Right cardiac atrium (tissue), 5 donors: ENCODE results near the gene WDR18. TPM values are rescaled to one million over a fixed set of nuclear protein-coding genes. Genes with fewer than 3 reads are reported as not detected.
A peak's percentile ranks its signal among the peaks of the same experiment; 100 is the strongest.

ENCODE experiments used
- ATAC-seq, 2 donors: fragments of 200-7000 bp; cut with Tn5 transposase; one replicate each; pipeline versions ENCODE4 v1.8.0 to v1.9.1; 2020; ENCODE audit warnings: moderate library complexity in 2 of 2, mild to moderate bottlenecking in 1 of 2
- DNase-seq, 3 donors: peaks; one replicate each; pipeline ENCODE4 v3.0.0-alpha.2; 2020
- H3K27ac ChIP-seq: one replicate; pipeline ENCODE4 v1.5.1; 2013; ENCODE audit warnings: mild to moderate bottlenecking, low read length, control low read depth, moderate library complexity
- H3K27me3 ChIP-seq: one replicate; pipeline ENCODE4 v1.6.1; 2013; ENCODE audit not compliant: control insufficient read depth, insufficient read depth
- H3K4me1 ChIP-seq: one replicate; pipeline ENCODE4 v1.6.1; 2013; ENCODE audit warnings: low read length; ENCODE audit not compliant: control insufficient read depth, insufficient read depth
- H3K4me3 ChIP-seq: one replicate; pipeline ENCODE4 v1.5.1; 2013; ENCODE audit warnings: low read length, control low read depth
- H3K9me3 ChIP-seq: one replicate; pipeline ENCODE4 v1.6.1; 2013; ENCODE audit warnings: low read length; ENCODE audit not compliant: control insufficient read depth
- WGBS: extraction: QIAGEN DNeasy Blood & Tissue Kit; methylation state at CpG from one replicate; pipeline ENCODE4 v1.1.7; 2013; 5-methylcytosine and 5-hydroxymethylcytosine counted together
- intact Hi-C, 4 donors: fragments of 100-400 bp; cut with DNase I; formaldehyde crosslinking; loops; one replicate each; pipeline versions ENCODE4 v1.11.0 to v1.14.0; 2022 to 2023
- polyA plus RNA-seq: library from polyadenylated mRNA; stranded (reverse); fragments of 200-250 nt; gene quantifications from one replicate; pipeline ENCODE4 v1.2.3, GENCODE V29; 2013
- total RNA-seq, 4 donors: library from RNA; stranded (reverse); fragmentation: NEBNext Ultra II Directional; extraction: Animal tissue kit (Norgen Biotek cat#: 25700); gene quantifications; one replicate each; pipeline ENCODE4 v1.2.1, GENCODE V29; 2021
- donor health status: healthy with polysubstance abuse.
- donor health status: DM: no; HTN: yes; CAD: no.
- donor health status: DM: no; HTN: no; CAD: no.
- donor health status: DM: no; HTN: yes; CAD: no; lungs with severe emphysema.
- donor health status: DM: yes; HTN: yes; CAD: no.

Gene WDR18
- total and polyA plus RNA-seq, 5 donors, result 12.2 to 24.0 (median 18.2) TPM

GRCh38 chr19:1012334-1012733, 28.2 kb downstream of the WDR18 start:
- Histone ChIP-seq H3K4me3 (no peak overlapping the region), H3K27me3 (no peaks in the 10 kb centered on the region), H3K9me3 (no peaks in the 10 kb centered on the region), H3K27ac (no peak overlapping the region), H3K4me1 (peaks cover 10% of the 10 kb centered on the region)
- WGBS, result 92% methylated on average over 18 of the region's 18 CpGs
- no peak for ATAC-seq
- peak in 1 of 3 donors; percentile 56 for DNase-seq
- intact Hi-C loops, result no loop called here

GRCh38 chr19:1013218-1013617, 29.1 kb downstream of the WDR18 start:
- DNase-seq (no peak), ATAC-seq (no peak)
- WGBS, result 92% methylated on average over 10 of the region's 10 CpGs
- Histone ChIP-seq H3K4me1 (peaks cover 18% of the 10 kb centered on the region), H3K9me3 (no peaks in the 10 kb centered on the region), H3K4me3 (no peak overlapping the region), H3K27ac (no peak overlapping the region), H3K27me3 (no peaks in the 10 kb centered on the region)
- intact Hi-C loops, result no loop called here

DNA sequence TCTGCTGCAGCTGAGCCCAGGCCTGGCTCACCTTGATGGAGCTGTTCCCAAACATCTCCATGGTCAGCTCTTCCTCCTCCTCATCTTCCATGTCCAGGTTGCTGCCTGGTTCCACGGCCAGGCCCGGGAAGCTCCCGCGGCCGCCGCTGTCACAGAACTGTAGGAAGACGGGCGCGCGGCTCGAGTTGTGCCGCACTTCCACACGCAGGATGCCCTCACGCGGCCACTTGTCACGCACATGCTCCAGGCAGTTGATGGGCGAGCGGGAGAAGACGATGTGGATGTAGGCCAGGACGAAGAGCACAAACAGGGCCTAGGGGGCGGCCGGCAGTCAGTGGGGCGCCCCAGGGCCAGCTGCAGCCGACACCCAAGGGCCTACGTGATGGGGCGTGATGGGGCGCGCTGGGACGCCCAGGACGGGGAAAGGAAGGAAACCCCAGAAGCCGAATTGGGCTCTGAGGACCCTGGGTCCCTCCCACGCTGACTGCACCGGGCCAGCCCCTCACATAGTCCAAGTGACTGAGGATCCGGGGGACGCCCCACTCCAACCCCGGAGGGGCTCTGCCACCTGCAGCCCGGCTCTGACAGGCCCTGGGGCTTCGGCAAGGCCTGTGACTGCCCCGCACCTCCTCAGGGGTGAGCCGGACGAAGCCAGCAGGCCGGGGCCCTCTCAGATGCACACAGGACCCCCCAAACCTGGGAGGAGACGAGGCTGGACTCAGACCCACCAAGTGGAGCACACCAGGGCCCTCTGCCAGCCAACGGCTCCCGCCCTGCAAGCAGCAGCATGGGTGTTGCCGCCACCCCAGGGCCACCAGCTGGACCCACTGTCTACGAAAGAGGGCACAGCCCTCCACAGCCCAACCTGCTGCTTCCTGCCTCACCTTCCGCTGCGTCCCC, 30.3 kb downstream of the WDR18 start:
- WGBS, result 92% methylated on average over 49 of the region's 49 CpGs
- DNase-seq, result peak in 1 of 3 donors; percentile 59

GRCh38 chr19:1015061-1015781, 31.1 kb downstream of the WDR18 start:
- H3K4me1 ChIP-seq, result peaks cover 26% of the 10 kb centered on the region
- ATAC-seq (no peak), DNase-seq (peak in 1 of 3 donors; percentile 67)
- H3K9me3 ChIP-seq, result no peaks in the 10 kb centered on the region
- no peaks in the 10 kb centered on the region for H3K27me3 ChIP-seq
- H3K27ac ChIP-seq, result no peak overlapping the region
- no peak overlapping the region for H3K4me3 ChIP-seq
- intact Hi-C loops, result no loop called here
- WGBS, result 87% methylated on average over 29 of the region's 29 CpGs

More for the DNA sequence above, 30.3 kb downstream of the WDR18 start:
- H3K27me3 ChIP-seq, result no peaks in the 10 kb centered on the region
- no peak for ATAC-seq
- H3K4me3 ChIP-seq, result no peak overlapping the region
- no peaks in the 10 kb centered on the region for H3K9me3 ChIP-seq
- intact Hi-C loops, result no loop called here
- H3K27ac ChIP-seq, result no peak overlapping the region
- peaks cover 26% of the 10 kb centered on the region for H3K4me1 ChIP-seq

GRCh38 chr19:1015782-1016646, 31.9 kb downstream of the WDR18 start:
- WGBS, result 56% methylated on average over 31 of the region's 31 CpGs
- Histone ChIP-seq H3K27ac (no peak overlapping the region), H3K9me3 (no peaks in the 10 kb centered on the region), H3K4me1 (peaks cover 26% of the 10 kb centered on the region), H3K4me3 (no peak overlapping the region), H3K27me3 (no peaks in the 10 kb centered on the region)
- DNase-seq (peak in 1 of 3 donors; percentile 58), ATAC-seq (no peak)
- intact Hi-C loops, result no loop called here

DNA sequence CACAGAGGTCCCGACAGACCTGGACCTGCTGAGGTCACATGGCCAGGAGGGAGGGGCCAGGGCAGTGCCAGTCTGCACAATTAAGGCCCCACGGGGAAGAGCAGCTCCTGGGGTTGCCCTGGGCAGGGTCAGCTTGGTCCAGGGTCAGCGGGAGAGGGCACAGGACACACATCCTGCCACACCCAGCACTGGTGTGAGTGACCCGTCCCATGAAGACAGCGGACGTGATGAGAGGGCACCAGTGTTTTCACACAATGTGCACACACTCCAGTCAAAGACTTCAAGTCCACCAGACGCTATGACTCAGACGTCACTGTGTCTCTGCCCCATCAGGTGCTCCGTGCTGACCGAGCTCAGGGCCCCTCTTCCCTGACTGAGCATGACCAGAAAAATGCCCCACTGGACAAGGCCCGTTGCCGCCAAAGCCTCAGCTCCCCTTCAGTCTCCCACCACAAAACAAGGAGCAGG, 32.5 kb downstream of the WDR18 start:
- Histone ChIP-seq H3K27ac (no peak overlapping the region), H3K27me3 (no peaks in the 10 kb centered on the region), H3K4me1 (peaks cover 26% of the 10 kb centered on the region), H3K4me3 (no peak overlapping the region), H3K9me3 (no peaks in the 10 kb centered on the region)
- intact Hi-C loops, result no loop called here
- no peak for DNase-seq
- ATAC-seq, result peak in 1 of 2 donors; percentile 9
- whole genome bisulfite sequencing, result 36% methylated on average over 12 of the region's 12 CpGs

DNA sequence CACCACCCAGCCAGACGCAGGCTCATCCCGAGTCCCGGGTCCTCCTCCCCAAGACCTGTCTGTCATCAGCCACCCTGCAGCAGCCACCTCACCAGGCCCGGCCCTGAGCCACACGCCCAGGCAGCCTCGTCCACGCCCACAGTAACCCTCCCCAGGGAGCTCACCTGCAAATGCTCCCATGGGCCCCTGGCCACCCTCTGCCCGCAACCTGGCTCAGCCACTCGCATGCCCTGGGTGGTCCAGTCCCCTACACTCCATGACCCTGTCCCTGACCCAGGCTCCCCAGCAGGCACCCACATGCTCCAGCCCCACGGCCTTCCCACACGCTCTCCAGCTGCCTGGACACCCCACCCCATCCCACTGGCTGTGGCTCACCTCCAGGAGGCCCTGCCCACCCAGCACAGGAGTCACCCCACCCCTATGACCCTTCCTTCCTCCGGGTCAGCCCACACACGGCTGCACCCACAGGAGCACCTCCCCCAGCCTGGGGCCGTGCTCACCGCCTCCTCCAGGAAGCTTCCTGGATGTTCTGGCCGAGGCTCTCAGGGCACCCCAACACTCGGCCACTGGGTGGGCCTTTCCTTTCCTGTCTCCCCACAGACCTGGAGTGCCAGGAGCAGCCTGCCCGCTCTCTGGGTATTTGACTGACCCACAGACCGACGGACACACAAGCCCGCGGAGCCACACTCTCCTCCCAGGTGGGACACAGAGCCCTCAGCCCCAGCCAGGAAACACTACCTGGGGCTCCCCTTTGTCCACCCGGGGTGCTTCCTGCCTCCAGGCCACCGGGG, 33.2 kb downstream of the WDR18 start:
- no peaks in the 10 kb centered on the region for H3K27me3 ChIP-seq
- no peak overlapping the region for H3K27ac ChIP-seq
- 55% methylated on average over 24 of the region's 24 CpGs for WGBS
- H3K9me3 ChIP-seq, result no peaks in the 10 kb centered on the region
- peaks cover 26% of the 10 kb centered on the region for H3K4me1 ChIP-seq
- intact Hi-C loops, result no loop called here
- DNase-seq (peak in 1 of 3 donors; percentile 63), ATAC-seq (peak in 1 of 2 donors; percentile 29)
- no peak overlapping the region for H3K4me3 ChIP-seq

- H3K27ac ChIP-seq, result no peak overlapping the region
- H3K9me3 ChIP-seq, result no peaks in the 10 kb centered on the region
- DNase-seq (peak in 1 of 3 donors; percentile 53), ATAC-seq (no peak)
- H3K4me3 ChIP-seq, result no peak overlapping the region
- 87% methylated on average over 9 of the region's 9 CpGs for WGBS
- peaks cover 26% of the 10 kb centered on the region for H3K4me1 ChIP-seq
- H3K27me3 ChIP-seq, result no peaks in the 10 kb centered on the region
- intact Hi-C loops, result no loop called here
Measured at GRCh38 chr19:1017906-1018305, 33.8 kb downstream of the WDR18 start.

DNA sequence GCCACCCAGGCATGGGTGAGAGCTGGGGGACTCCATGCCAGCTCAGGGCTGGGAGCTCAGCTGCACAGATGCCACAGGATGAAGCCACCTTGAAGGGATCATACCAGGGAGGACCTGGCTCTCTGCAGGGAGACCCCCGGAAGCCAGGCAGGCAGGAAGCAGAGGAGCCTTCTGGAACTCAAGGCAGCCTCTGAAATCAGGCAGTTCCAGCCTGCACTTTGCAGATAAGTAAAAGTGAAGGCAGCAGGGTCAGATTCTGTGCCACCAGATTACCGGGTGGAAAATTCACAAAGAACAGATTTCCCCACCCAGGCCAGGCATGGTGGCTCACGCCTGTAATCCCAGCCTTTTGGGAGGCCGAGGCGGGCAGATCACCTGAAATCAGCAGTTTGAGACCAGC, 34.2 kb downstream of the WDR18 start:
- H3K4me3 ChIP-seq, result no peak overlapping the region
- intact Hi-C loops, result no loop called here
- DNase-seq, result no peak
- H3K9me3 ChIP-seq, result no peaks in the 10 kb centered on the region
- WGBS, result 69% methylated on average over 5 of the region's 5 CpGs
- H3K27me3 ChIP-seq, result no peaks in the 10 kb centered on the region
- H3K4me1 ChIP-seq, result peaks cover 26% of the 10 kb centered on the region
- no peak for ATAC-seq
- H3K27ac ChIP-seq, result no peak overlapping the region
